DND-41 (cell line): ENCODE results near the gene SRSF10.

Experiments
- EZH2 ChIP-seq: IDR thresholded peaks from 3 replicates; pipeline ENCODE4 v1.6.1; 2012; ENCODE audit warnings: borderline replicate concordance, low read depth, mild to moderate bottlenecking, moderate library complexity, low read length, inconsistent platforms; ENCODE audit not compliant: severe bottlenecking
- TF ChIP-seq, protein P1 (sequence below): IDR thresholded peaks from 2 replicates; pipeline ENCODE4 v1.5.1; 2012; ENCODE audit warnings: borderline replicate concordance, low read length, moderate library complexity, mild to moderate bottlenecking; ENCODE audit not compliant: poor library complexity, severe bottlenecking; ENCODE audit errors: extremely low read depth

DNA sequence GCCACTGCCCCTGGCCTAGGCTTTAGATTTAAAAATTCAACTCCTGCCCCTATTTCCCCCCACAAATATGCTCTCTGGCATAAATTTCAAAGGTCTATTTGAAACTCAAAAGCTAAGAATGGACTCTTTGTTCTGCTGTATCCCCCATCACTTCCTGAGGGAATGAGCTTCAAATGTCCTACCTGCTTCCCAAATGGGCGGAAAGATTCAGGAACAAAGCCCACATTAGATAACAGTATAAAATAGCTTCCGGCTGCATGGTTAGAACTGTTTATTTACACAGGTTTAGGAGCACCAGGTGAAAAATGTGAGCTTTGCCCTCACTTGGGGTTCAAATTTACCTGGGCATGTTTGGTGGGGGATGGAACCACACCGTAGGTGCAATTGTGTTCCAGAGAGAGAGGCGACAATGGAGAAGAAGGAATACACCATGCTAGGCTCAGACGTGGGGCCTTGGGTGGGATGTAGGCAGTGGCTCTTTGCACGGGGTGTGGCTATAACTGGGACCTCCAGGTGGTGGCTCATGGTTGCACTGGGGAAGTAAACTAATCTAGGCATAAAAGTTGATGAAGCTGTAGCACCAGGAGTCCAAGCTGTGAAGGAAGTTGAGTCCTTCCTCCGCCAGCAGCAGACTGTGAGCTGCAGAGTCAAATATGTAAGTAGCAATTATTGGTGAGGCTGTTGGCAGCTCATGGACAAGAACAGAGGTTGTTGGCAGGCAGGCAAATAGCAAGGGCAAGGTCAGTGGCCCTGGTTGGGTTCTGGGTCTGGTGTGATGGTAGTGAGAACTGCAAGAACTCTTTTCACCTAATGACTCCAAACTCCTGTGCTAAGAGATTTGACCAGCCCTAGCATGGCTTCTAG is 41.5 kb upstream of the SRSF10 start:
- TF ChIP-seq, protein P1, sequence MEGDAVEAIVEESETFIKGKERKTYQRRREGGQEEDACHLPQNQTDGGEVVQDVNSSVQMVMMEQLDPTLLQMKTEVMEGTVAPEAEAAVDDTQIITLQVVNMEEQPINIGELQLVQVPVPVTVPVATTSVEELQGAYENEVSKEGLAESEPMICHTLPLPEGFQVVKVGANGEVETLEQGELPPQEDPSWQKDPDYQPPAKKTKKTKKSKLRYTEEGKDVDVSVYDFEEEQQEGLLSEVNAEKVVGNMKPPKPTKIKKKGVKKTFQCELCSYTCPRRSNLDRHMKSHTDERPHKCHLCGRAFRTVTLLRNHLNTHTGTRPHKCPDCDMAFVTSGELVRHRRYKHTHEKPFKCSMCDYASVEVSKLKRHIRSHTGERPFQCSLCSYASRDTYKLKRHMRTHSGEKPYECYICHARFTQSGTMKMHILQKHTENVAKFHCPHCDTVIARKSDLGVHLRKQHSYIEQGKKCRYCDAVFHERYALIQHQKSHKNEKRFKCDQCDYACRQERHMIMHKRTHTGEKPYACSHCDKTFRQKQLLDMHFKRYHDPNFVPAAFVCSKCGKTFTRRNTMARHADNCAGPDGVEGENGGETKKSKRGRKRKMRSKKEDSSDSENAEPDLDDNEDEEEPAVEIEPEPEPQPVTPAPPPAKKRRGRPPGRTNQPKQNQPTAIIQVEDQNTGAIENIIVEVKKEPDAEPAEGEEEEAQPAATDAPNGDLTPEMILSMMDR: no peak
- TF ChIP-seq EZH2: no peak
